HepG2 (cell line): ENCODE measurements around the gene CYSRT1.

Experiments
- ATM ChIP-seq: fragments of 450-650 bp; IDR thresholded peaks from 2 replicates; pipeline ENCODE4 v1.7.1; 2017; ENCODE audit warnings: mild to moderate bottlenecking, borderline replicate concordance
- CBFB ChIP-seq: sonication (generic); formaldehyde crosslinking; IDR thresholded peaks from 2 replicates; pipeline ENCODE4 v1.4.0; 2020; ENCODE audit warnings: missing genetic modification reagents
- DPF2 ChIP-seq: sonication (generic); formaldehyde crosslinking; IDR thresholded peaks from 2 replicates; pipeline ENCODE4 v1.4.0; 2020; ENCODE audit warnings: mild to moderate bottlenecking, low read depth, missing genetic modification reagents, borderline replicate concordance
- EP300 ChIP-seq, 3 experiments: sonication (generic) in 1 of 3; formaldehyde crosslinking in 1 of 3; IDR thresholded peaks; 2 replicates each; pipeline versions ENCODE4 v1.5.1 to v1.6.1; 2011 to 2020; ENCODE audit warnings: low read depth in 2 of 3, low read length in 2 of 3, borderline replicate concordance in 1 of 3, improper control_type of control experiment in 1 of 3, mild to moderate bottlenecking in 1 of 3, missing genetic modification reagents in 1 of 3, moderate library complexity in 1 of 3
- EZH2 ChIP-seq: conservative IDR thresholded peaks from 2 replicates; pipeline ENCODE4 v1.6.1; 2012; ENCODE audit warnings: mild to moderate bottlenecking, low read depth, low read length, moderate library complexity
- KLF12 ChIP-seq: sonication (generic); formaldehyde crosslinking; IDR thresholded peaks from 2 replicates; pipeline ENCODE4 v1.4.0; 2020; ENCODE audit warnings: missing genetic modification reagents, borderline replicate concordance
- NR2F6 ChIP-seq, 2 experiments: IDR thresholded peaks; 2 replicates each; pipeline ENCODE4 v1.6.1; 2016; ENCODE audit warnings: antibody characterized with exemption in 1 of 2, mild to moderate bottlenecking in 1 of 2
- POLR2A ChIP-seq, 2 experiments: IDR thresholded peaks; 2 replicates each; pipeline ENCODE4 v1.6.1; 2011; ENCODE audit warnings: low read depth in 2 of 2, low read length in 2 of 2, mild to moderate bottlenecking in 1 of 2, moderate library complexity in 1 of 2; ENCODE audit not compliant: insufficient read depth in 1 of 2
- RBM39 ChIP-seq: fragments of 200-400 bp; formaldehyde crosslinking; IDR thresholded peaks from one replicate; pipeline ENCODE4 v1.6.1; 2018; ENCODE audit warnings: antibody characterized with exemption, mild to moderate bottlenecking, low read depth, low read length; ENCODE audit not compliant: poor library complexity, severe bottlenecking
- SMARCC2 ChIP-seq: fragments of 450-650 bp; IDR thresholded peaks from 2 replicates; pipeline ENCODE4 v1.6.1; 2017; ENCODE audit warnings: antibody characterized with exemption, mild to moderate bottlenecking
- TF ChIP-seq, protein P1 (sequence below): sonication (generic); formaldehyde crosslinking; IDR thresholded peaks from 2 replicates; pipeline ENCODE4 v1.5.0; 2020; ENCODE audit warnings: mild to moderate bottlenecking, missing genetic modification reagents, moderate library complexity
- TF ChIP-seq, protein P2 (sequence below): sonication (generic); formaldehyde crosslinking; IDR thresholded peaks from 2 replicates; pipeline ENCODE4 v1.5.1; 2020; ENCODE audit warnings: mild to moderate bottlenecking, moderate library complexity, missing genetic modification reagents

DNA sequence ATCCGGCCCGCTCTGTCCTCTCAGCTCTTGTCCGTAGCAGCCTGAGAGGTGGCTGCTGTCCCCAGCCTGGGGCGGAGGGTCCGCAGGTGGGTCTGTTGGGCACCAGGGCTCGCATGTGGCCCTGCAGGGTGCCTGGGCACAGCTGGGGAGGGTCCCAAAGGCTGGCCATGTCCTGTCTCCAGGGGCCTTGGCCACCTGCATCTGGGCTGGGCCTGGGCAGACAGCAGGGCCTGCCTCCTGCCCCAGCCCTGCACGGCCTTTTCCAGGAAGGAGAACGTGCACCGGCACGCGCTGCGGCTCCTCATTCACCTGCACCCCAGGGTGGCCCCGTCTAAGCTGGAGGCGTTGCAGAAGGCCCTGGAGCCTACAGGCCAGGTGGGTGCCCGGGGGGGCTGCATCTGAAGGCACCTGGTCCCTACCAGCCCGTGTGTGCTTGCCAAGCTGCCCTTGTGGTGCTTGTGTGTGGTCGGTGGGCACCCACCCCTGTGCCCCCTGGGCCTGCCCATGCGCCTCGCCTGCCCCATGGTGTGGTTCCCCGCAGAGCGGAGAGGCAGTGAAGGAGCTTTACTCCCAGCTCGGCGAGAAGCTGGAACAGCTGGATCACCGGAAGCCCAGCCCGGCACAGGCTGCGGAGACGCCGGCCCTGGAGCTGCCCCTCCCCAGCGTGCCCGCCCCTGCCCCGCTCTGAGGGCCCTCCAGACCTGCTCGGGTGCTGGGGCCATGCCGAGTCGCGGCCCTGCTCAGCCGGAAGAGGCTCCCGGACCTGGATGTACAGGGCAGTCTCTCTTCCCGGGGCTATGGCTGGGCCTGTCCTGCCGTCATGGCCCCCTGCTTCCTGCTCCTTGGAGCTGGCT lies 47.5 kb downstream of the CYSRT1 start:
- TF ChIP-seq CBFB (CRISPR knock-in tag): no peak
- TF ChIP-seq, protein P1, sequence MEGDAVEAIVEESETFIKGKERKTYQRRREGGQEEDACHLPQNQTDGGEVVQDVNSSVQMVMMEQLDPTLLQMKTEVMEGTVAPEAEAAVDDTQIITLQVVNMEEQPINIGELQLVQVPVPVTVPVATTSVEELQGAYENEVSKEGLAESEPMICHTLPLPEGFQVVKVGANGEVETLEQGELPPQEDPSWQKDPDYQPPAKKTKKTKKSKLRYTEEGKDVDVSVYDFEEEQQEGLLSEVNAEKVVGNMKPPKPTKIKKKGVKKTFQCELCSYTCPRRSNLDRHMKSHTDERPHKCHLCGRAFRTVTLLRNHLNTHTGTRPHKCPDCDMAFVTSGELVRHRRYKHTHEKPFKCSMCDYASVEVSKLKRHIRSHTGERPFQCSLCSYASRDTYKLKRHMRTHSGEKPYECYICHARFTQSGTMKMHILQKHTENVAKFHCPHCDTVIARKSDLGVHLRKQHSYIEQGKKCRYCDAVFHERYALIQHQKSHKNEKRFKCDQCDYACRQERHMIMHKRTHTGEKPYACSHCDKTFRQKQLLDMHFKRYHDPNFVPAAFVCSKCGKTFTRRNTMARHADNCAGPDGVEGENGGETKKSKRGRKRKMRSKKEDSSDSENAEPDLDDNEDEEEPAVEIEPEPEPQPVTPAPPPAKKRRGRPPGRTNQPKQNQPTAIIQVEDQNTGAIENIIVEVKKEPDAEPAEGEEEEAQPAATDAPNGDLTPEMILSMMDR: no peak
- TF ChIP-seq KLF12 (CRISPR knock-in tag): no peak
- TF ChIP-seq ATM: no peak
- TF ChIP-seq NR2F6 (IDR thresholded peaks at IDR 0.05): no peak
- no peak for TF ChIP-seq NR2F6 (CRISPR knock-in tag; IDR thresholded peaks at IDR 0.05)
- no peak for TF ChIP-seq RBM39
- no peak for TF ChIP-seq SMARCC2
- TF ChIP-seq EP300 (IDR thresholded peaks at IDR 0.05; ENCODE audit: low read depth in 2 of 2, low read length in 2 of 2): no peak
- TF ChIP-seq EP300 (CRISPR knock-in tag; IDR thresholded peaks at IDR 0.05; ENCODE audit: borderline replicate concordance): no peak
- no peak for TF ChIP-seq DPF2
- TF ChIP-seq POLR2A (IDR thresholded peaks at IDR 0.05; ENCODE audit: insufficient read depth in 1 of 2, low read depth in 2 of 2, low read length in 2 of 2): no peak
- TF ChIP-seq EZH2: no peak
- TF ChIP-seq, protein P2, sequence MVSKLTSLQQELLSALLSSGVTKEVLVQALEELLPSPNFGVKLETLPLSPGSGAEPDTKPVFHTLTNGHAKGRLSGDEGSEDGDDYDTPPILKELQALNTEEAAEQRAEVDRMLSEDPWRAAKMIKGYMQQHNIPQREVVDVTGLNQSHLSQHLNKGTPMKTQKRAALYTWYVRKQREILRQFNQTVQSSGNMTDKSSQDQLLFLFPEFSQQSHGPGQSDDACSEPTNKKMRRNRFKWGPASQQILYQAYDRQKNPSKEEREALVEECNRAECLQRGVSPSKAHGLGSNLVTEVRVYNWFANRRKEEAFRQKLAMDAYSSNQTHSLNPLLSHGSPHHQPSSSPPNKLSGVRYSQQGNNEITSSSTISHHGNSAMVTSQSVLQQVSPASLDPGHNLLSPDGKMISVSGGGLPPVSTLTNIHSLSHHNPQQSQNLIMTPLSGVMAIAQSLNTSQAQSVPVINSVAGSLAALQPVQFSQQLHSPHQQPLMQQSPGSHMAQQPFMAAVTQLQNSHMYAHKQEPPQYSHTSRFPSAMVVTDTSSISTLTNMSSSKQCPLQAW (CRISPR knock-in tag): no peak
